ENCODE measurements around the gene FSD2. TPM values are rescaled to one million over a fixed set of nuclear protein-coding genes. Genes with fewer than 3 reads are reported as not detected.

FSD2 gene, protein sequence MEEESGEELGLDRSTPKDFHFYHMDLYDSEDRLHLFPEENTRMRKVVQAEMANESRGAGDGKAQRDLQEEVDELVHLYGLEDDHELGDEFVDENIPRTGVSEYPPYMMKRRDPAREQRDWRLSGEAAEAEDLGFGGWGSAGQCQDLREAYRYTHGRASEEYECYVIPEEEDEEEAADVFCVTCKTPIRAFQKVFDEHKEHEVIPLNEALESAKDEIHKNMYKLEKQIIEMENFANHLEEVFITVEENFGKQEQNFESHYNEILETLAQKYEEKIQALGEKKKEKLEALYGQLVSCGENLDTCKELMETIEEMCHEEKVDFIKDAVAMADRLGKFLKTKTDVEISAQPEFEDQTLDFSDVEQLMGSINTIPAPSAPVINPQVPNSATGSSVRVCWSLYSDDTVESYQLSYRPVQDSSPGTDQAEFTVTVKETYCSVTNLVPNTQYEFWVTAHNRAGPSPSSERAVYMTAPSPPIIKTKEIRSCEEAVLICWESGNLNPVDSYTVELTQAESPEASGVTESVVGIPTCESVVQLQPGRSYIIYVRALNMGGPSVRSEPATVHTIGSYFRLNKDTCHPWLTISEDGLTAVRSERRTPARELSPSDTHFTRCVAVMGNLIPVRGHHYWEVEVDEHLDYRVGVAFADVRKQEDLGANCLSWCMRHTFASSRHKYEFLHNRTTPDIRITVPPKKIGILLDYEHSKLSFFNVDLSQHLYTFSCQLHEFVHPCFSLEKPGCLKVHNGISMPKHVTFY
- not detected for total RNA-seq

GRCh38 chr15:82805994-82806406 is at the start of gene FSD2:
FSD2 (minus strand) TSS chr15:82806069; CDS start chr15:82787390, 18,679 bp downstream.
- H3K27me3 Mint-ChIP-seq, result peaks cover 27% of the 10 kb centered on the region
- H3K27ac Mint-ChIP-seq, result no peak within 1 kb of the TSS
- H3K4me1 Mint-ChIP-seq, result peaks cover 11% of the 10 kb centered on the region
- DNase-seq (no peak), ATAC-seq (no peak)
- no peak within 1 kb of the TSS for H3K4me3 Mint-ChIP-seq
- no peaks in the 10 kb centered on the region for H3K9me3 Mint-ChIP-seq (ENCODE audit: low read depth)
- CTCF ChIA-PET, result no interaction called here
- peaks cover 2% of the 10 kb centered on the region for H3K36me3 Mint-ChIP-seq

- Mint-ChIP-seq H3K27me3 (no peaks in the 10 kb centered on the region), H3K4me3 (no peak overlapping the region), H3K9me3 (ENCODE audit: low read depth) (no peaks in the 10 kb centered on the region), H3K27ac (no peak overlapping the region), H3K4me1 (peaks cover 5% of the 10 kb centered on the region), H3K36me3 (no peaks in the 10 kb centered on the region)
- ATAC-seq (no peak), DNase-seq (no peak)
- CTCF ChIA-PET, result no interaction called here
These were observed 48.7 kb upstream of the FSD2 start for GRCh38 chr15:82854554-82854953.

DNA sequence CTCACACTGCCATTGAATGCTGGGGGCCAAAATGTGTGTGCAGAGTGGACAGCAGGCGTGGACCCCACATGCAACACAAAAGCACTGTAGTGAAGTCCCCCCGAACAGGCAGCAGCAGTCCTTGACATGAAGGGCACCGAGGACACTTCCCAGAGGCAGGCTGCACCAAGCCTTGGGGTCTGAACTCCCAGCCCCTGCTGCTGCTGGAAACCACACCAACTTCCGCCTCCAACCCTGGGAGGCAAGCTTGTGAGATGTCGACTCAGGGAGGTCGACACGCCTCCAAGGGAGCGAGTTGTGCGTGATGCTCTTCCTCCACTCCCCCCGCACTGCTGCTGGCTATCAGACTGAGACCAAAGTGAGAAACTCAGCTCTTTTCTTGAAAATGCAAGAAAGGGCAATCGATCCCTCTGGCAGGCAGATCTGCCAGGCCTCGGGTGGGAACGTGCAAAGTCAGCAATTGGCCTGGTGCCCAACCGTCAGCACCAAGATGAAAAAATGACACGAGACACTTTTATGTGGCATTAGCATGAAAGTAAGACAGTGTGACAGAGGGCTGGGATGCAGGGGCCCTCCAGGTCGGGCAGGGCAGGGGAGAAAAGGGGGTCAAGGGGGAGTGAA is 47.2 kb upstream of the FSD2 start:
- no peak overlapping the region for H3K4me3 Mint-ChIP-seq
- DNase-seq (peak; percentile 34), ATAC-seq (no peak)
- H3K4me1 Mint-ChIP-seq, result peaks cover 5% of the 10 kb centered on the region
- no peaks in the 10 kb centered on the region for H3K9me3 Mint-ChIP-seq (ENCODE audit: low read depth)
- peak overlapping the region; percentile 11 for H3K27ac Mint-ChIP-seq
- H3K36me3 Mint-ChIP-seq, result no peaks in the 10 kb centered on the region
- CTCF ChIA-PET, result no interaction called here
- no peaks in the 10 kb centered on the region for H3K27me3 Mint-ChIP-seq

DNA sequence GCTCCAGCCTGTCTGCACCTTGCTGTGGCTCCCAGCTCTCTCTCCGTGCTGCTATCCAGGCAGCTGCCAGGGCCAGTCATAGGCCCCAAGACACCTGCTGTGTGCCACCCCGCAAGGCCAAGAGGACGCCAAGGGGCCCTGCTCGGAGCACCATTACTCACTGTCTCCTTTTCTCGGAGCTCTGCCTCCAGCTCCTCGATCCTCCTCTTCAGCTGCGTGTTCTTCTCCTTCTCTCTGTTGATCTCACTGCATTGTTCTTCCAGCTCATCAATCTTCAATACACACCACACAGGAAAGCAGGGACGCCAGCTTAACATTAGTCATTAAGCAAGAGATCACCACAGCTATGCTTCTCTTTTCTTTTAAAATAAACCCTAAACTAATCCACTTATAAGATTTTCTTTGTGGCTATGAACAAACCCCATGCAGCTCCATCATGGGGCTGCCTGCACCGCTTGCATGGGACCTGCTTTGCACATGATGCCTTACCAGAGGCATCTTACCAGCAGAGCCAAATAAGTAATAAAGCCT is 46.2 kb upstream of the FSD2 start:
- ATAC-seq (no peak), DNase-seq (peak; percentile 33)
- Mint-ChIP-seq H3K36me3 (no peaks in the 10 kb centered on the region), H3K4me1 (peaks cover 7% of the 10 kb centered on the region), H3K27ac (no peak overlapping the region), H3K27me3 (peaks cover 3% of the 10 kb centered on the region), H3K9me3 (ENCODE audit: low read depth) (no peaks in the 10 kb centered on the region), H3K4me3 (no peak overlapping the region)
- CTCF ChIA-PET, result interaction anchor here (0.9 to 4.7 kb wide), 3 partner anchors 8 to 160 kb away, joined by 3 to 33 read pairs (median 3); partner anchors contain the start of gene C15orf40

- peaks cover 8% of the 10 kb centered on the region for H3K27me3 Mint-ChIP-seq
These were observed 45.5 kb upstream of the FSD2 start for GRCh38 chr15:82851306-82851850.

DNA sequence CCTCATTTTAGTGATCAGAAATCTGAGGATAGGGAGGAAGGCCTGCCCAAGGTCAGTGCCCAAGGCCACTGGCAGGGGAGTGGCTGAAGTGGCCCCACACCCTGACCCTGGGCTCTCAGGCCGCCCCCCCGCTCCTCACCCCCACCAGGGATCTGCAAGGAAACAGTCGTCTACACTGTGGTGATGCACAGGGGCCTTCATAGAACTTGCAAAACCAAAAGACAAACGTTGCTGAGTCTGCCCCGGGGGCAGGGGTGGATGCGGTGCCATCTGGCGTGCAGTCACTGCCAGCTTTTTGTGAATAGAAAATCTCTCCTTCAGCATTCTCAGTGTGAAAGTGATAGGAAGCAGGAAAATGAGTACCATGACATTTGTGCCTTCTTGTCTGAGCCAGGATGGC is 44.9 kb upstream of the FSD2 start:
- H3K9me3 Mint-ChIP-seq (ENCODE audit: low read depth), result no peaks in the 10 kb centered on the region
- peaks cover 7% of the 10 kb centered on the region for H3K4me1 Mint-ChIP-seq
- H3K27ac Mint-ChIP-seq, result no peak overlapping the region
- no peak overlapping the region for H3K4me3 Mint-ChIP-seq
- H3K27me3 Mint-ChIP-seq, result peaks cover 12% of the 10 kb centered on the region
- ATAC-seq (no peak), DNase-seq (peak; percentile 31)
- H3K36me3 Mint-ChIP-seq, result no peaks in the 10 kb centered on the region
- CTCF ChIA-PET, result interaction anchor here (1.5 to 4.7 kb wide), 3 partner anchors 19 to 149 kb away, joined by 3 to 33 read pairs (median 8); partner anchors contain the start of gene RAMAC

More at GRCh38 chr15:82851306-82851850, 45.5 kb upstream of the FSD2 start:
- H3K27ac Mint-ChIP-seq, result no peak overlapping the region
- no peak overlapping the region for H3K4me3 Mint-ChIP-seq
- no peak for ATAC-seq
- DNase-seq, result peak; percentile 27
- H3K36me3 Mint-ChIP-seq, result no peaks in the 10 kb centered on the region
- H3K9me3 Mint-ChIP-seq (ENCODE audit: low read depth), result no peaks in the 10 kb centered on the region
- H3K4me1 Mint-ChIP-seq, result peaks cover 7% of the 10 kb centered on the region
- CTCF ChIA-PET, result interaction anchor here (0.9 to 4.7 kb wide), 3 partner anchors 9 to 160 kb away, joined by 3 to 33 read pairs (median 3); partner anchors contain the start of gene C15orf40

- H3K36me3 Mint-ChIP-seq, result no peaks in the 10 kb centered on the region
- DNase-seq (peak; percentile 68), ATAC-seq (peak; percentile 68)
- CTCF ChIA-PET, result interaction anchor here (0.7 to 4.7 kb wide), 10 partner anchors 11 to 153 kb away, joined by 3 to 33 read pairs (median 4); partner anchors contain the start of gene RAMAC
- H3K4me3 Mint-ChIP-seq, result no peak overlapping the region
- H3K27ac Mint-ChIP-seq, result no peak overlapping the region
- H3K9me3 Mint-ChIP-seq (ENCODE audit: low read depth), result no peaks in the 10 kb centered on the region
- H3K4me1 Mint-ChIP-seq, result peaks cover 10% of the 10 kb centered on the region
- peaks cover 17% of the 10 kb centered on the region for H3K27me3 Mint-ChIP-seq
These were observed 44.0 kb upstream of the FSD2 start for GRCh38 chr15:82849556-82850512.

- no peaks in the 10 kb centered on the region for H3K36me3 Mint-ChIP-seq
- H3K27ac Mint-ChIP-seq, result no peak overlapping the region
- ATAC-seq (no peak), DNase-seq (no peak)
- CTCF ChIA-PET, result interaction anchor here (1.3 to 4.7 kb wide), 3 partner anchors 12 to 152 kb away, joined by 4 to 33 read pairs (median 5); partner anchors contain the start of gene RAMAC
- H3K4me3 Mint-ChIP-seq, result no peak overlapping the region
- H3K9me3 Mint-ChIP-seq (ENCODE audit: low read depth), result no peaks in the 10 kb centered on the region
- peaks cover 20% of the 10 kb centered on the region for H3K27me3 Mint-ChIP-seq
- peaks cover 13% of the 10 kb centered on the region for H3K4me1 Mint-ChIP-seq
These were observed 42.5 kb upstream of the FSD2 start for GRCh38 chr15:82848241-82848993.

DNA sequence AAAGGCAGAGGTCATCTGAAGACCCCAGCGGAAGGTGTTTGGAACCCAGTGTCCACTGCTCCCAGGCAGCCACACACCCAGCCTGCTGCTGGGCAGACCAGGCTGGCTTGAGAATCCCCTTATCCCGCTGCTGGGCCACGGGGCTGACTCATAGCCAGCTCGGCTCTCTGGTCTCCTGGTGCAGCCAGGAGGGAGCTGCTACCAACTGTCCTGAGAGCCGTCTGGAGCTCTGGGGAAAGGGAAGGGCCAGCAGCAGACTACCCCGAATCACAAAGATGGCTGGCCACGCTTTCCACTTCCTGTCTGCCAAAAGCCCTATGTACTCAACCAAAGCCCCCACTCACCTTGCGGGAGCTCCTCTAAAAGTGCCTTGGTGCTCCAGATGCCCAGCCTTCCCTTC is 41.8 kb upstream of the FSD2 start:
- H3K9me3 Mint-ChIP-seq (ENCODE audit: low read depth), result no peaks in the 10 kb centered on the region
- DNase-seq (no peak), ATAC-seq (no peak)
- peaks cover 9% of the 10 kb centered on the region for H3K4me1 Mint-ChIP-seq
- CTCF ChIA-PET, result interaction anchor here (1.3 to 4.7 kb wide), 2 partner anchors 139 to 152 kb away, joined by 4 to 33 read pairs; partner anchors contain the start of gene RAMAC
- H3K36me3 Mint-ChIP-seq, result no peaks in the 10 kb centered on the region
- H3K27me3 Mint-ChIP-seq, result peaks cover 20% of the 10 kb centered on the region
- H3K27ac Mint-ChIP-seq, result no peak overlapping the region
- no peak overlapping the region for H3K4me3 Mint-ChIP-seq

GRCh38 chr15:82846621-82847020 is 40.8 kb upstream of the FSD2 start:
- Mint-ChIP-seq H3K4me3 (no peak overlapping the region), H3K27me3 (peaks cover 20% of the 10 kb centered on the region), H3K4me1 (peaks cover 9% of the 10 kb centered on the region), H3K9me3 (ENCODE audit: low read depth) (no peaks in the 10 kb centered on the region), H3K27ac (no peak overlapping the region), H3K36me3 (no peaks in the 10 kb centered on the region)
- ATAC-seq, result no peak
- CTCF ChIA-PET, result no interaction called here
- DNase-seq, result no peak

DNA sequence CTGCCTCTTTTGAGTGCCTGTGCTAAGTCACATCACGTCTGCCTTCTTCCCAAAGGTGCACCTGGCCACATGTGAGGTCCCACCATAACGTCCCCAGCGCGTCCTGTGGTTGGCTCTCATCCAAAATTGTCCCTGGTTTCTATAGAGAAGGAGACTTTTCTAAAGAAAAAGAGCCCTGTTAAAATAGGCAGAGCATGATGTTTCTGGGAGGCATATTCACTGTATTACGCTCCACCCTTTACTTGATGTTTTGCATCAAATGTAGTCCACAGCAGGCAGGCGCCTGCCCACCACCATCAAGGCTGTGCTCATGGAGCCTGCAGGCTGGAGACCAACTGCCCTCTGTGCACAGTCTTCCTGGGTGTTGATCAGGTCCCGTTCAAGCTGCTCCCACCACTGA is 39.8 kb upstream of the FSD2 start:
- DNase-seq (peak; percentile 30), ATAC-seq (no peak)
- Mint-ChIP-seq H3K4me3 (no peak overlapping the region), H3K4me1 (peaks cover 9% of the 10 kb centered on the region), H3K9me3 (ENCODE audit: low read depth) (no peaks in the 10 kb centered on the region), H3K27me3 (peaks cover 20% of the 10 kb centered on the region), H3K36me3 (no peaks in the 10 kb centered on the region), H3K27ac (no peak overlapping the region)
- CTCF ChIA-PET, result interaction anchor here (0.7 kb wide), 1 partner anchor 61 kb away, joined by 3 read pairs; no protein-coding TSS in a partner anchor

All from activated CD8-positive, alpha-beta memory T cell treated with anti-CD3 and anti-CD28 coated beads, Interleukin-2, amount 10 ng/mL, durations not matched to agents 7 days and 5 days (primary cell).